Epithelial cell of esophagus (primary cell): ENCODE results near the gene LRATD1.
A peak's percentile ranks its signal among the peaks of the same experiment; 100 is the strongest.

Experiments
- DNase-seq: peaks from one replicate; pipeline ENCODE4 v3.0.0; 2010; ENCODE audit warnings: low read depth
- H3K4me3 ChIP-seq: 2 replicates; pipeline ENCODE4 v1.5.1; 2011; ENCODE audit warnings: mild to moderate bottlenecking, low read length, control low read depth
- TF ChIP-seq, protein P1 (sequence below): IDR thresholded peaks from 2 replicates; pipeline ENCODE4 v1.5.1; 2011; ENCODE audit warnings: low read depth, mild to moderate bottlenecking, low read length, control low read depth, inconsistent platforms; ENCODE audit not compliant: insufficient read depth; ENCODE audit errors: missing control alignments

Gene LRATD1

DNA sequence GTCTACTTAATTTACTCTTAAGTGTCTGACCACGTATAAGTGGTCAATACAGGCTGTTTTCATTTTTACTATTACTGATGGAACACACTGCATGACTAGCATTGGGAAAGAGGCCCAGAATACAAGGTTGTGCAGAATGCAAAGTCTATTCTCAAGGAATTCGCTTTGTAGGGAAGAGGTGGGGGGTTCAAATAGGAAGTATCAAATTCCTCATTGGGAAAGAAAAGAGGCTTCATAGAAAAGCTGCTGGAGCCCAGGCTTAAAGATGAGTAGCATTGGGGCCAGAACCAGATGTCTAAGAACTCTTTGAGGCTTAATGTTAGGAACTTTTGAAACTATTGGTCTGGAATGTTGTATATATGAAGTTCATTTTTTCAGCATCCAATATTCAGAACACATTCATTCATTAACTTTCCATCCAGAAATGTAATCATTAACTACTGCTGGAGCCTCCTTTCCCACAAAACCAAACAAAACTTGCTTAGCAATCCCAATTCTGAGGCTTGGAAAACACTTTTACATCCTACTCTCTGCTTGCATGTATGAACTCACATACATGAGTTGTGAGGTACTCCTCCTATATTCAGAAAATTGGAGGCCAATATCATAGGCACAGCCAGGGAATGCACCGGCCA lies 994 bp upstream of the LRATD1 start:
- TF ChIP-seq, protein P1, sequence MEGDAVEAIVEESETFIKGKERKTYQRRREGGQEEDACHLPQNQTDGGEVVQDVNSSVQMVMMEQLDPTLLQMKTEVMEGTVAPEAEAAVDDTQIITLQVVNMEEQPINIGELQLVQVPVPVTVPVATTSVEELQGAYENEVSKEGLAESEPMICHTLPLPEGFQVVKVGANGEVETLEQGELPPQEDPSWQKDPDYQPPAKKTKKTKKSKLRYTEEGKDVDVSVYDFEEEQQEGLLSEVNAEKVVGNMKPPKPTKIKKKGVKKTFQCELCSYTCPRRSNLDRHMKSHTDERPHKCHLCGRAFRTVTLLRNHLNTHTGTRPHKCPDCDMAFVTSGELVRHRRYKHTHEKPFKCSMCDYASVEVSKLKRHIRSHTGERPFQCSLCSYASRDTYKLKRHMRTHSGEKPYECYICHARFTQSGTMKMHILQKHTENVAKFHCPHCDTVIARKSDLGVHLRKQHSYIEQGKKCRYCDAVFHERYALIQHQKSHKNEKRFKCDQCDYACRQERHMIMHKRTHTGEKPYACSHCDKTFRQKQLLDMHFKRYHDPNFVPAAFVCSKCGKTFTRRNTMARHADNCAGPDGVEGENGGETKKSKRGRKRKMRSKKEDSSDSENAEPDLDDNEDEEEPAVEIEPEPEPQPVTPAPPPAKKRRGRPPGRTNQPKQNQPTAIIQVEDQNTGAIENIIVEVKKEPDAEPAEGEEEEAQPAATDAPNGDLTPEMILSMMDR: no peak
- DNase-seq: no peak
- H3K4me3 ChIP-seq: peak overlapping the region; percentile 54

DNA sequence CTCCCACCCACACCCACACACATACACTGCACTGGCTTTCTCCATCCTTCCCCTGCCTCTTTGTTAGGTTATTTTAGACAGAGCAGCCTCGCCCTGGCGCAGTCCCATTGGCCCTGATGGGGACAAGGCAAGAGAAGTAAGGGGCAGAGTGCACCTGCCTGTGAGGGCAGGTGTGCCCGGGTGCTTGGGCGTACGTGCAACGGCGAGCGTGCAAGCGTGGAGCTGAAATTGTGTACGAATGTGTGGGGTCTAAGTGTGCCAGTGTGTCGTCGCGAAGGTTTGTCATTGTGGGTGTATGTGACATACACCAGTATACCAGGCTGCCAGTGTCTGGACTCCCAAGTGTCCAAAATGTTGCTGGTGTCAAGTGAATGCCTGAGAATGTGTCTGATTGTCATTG lies 544 bp downstream of the LRATD1 start:
- TF ChIP-seq, protein P1: no peak
- DNase-seq: peak; percentile 21
- peak overlapping the region; percentile 95 for H3K4me3 ChIP-seq

DNA sequence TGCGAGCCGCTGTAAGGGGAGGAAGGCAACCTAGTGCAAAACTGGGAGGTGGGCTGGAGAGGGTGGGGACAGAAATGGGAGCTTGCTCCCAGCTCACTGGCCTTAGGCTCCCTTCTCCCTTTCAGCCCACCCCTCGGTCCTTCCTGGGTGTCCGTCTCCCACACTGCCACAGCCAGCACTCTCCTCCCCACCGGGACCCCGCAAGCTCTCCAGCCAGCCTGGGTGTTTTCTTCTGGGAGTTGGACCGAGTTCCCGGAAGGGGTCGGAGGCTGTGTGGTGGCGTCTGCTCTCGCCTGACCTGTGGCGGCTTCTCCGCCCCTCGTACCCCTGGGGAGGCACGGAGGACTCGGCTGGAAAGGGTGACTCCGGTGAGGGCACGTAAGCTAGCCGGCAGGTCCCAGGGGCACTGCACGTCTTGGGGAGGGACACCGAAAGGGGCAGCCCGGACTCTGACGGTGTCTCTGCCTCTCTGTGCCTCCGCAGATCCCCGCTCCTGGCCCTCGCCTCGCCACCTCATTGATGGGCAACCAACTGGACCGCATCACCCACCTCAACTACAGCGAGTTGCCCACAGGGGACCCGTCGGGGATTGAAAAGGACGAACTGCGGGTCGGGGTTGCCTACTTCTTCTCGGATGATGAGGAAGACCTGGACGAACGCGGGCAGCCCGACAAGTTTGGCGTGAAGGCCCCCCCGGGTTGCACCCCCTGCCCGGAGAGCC lies 1.1 kb downstream of the LRATD1 start:
- peak; percentile 25 for DNase-seq
- TF ChIP-seq, protein P1: no peak
- peak overlapping the region; percentile 95 for H3K4me3 ChIP-seq

DNA sequence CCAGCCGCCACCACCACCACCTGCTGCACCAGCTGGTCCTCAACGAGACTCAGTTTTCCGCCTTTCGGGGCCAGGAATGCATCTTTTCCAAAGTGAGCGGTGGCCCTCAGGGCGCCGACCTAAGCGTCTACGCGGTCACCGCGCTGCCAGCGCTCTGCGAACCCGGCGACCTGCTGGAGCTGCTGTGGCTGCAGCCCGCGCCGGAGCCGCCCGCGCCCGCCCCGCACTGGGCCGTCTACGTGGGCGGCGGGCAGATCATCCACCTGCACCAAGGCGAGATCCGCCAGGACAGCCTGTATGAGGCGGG lies 1.6 kb downstream of the LRATD1 start:
- peak overlapping the region; percentile 95 for H3K4me3 ChIP-seq
- TF ChIP-seq, protein P1: no peak
- no peak for DNase-seq

DNA sequence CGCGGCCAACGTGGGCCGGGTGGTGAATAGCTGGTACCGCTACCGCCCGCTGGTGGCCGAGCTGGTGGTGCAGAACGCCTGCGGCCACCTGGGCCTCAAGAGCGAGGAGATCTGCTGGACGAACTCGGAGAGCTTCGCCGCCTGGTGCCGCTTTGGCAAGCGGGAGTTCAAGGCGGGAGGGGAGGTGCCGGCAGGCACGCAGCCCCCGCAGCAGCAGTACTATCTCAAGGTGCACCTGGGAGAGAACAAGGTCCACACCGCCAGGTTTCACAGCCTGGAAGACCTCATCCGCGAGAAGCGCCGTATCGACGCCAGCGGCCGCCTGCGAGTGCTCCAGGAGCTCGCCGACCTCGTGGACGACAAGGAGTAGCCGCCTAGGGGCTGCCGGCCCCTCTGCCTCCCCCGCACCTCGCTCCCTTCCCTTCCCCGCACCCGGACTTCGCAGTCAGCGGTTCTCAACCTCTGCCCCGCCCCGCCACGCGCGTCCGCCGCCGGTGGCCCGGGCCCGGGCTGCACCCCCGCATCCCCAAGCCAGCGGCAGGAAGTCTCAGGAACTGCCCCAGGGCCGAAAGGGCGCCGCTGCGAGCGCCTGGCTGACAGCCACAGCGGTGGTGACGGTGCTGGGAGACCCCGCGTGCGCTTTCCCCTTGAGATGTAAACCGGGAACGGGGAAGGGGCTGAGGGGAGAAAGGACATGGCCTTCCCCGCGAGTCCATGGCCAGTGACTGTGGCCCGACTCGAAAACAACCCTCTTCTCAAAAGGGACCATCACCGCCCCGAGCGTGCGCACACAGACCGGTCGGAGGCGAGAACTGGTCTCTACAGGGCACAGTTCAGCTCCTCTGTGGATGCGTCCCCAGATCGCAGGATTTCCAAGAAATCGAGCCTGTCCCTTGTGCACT lies 2.2 kb downstream of the LRATD1 start:
- peak overlapping the region; percentile 95 for H3K4me3 ChIP-seq
- peak; percentile 93 for DNase-seq
- TF ChIP-seq, protein P1: peak; percentile 77

DNA sequence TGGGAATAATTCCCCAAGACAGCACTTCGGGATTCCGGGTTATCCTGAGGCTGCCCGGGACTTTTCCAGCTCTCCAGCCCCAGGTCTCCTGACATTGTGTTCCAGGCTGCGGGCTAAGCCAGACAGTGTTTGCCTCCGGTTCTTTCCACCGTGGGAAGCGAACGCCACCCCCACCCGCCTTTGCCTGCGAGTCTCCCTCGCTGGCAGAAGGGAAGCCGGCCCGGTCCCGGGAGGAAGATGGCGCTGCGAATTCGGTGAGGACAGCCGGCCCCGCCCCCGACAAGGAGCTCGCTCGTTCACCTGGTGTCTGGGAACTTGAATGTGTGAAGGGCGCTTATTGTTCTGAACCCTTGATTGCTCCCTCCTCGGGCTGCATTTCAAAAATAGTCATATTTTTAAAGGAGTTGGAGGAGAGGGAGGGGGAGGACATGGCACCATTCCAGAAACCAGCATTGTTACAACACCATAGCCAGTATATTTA lies 2.9 kb downstream of the LRATD1 start:
- H3K4me3 ChIP-seq: peak overlapping the region; percentile 95
- TF ChIP-seq, protein P1: peak; percentile 31
- peak; percentile 88 for DNase-seq
